ENCODE measurements around the gene AK1.

Gene AK1

DNA sequence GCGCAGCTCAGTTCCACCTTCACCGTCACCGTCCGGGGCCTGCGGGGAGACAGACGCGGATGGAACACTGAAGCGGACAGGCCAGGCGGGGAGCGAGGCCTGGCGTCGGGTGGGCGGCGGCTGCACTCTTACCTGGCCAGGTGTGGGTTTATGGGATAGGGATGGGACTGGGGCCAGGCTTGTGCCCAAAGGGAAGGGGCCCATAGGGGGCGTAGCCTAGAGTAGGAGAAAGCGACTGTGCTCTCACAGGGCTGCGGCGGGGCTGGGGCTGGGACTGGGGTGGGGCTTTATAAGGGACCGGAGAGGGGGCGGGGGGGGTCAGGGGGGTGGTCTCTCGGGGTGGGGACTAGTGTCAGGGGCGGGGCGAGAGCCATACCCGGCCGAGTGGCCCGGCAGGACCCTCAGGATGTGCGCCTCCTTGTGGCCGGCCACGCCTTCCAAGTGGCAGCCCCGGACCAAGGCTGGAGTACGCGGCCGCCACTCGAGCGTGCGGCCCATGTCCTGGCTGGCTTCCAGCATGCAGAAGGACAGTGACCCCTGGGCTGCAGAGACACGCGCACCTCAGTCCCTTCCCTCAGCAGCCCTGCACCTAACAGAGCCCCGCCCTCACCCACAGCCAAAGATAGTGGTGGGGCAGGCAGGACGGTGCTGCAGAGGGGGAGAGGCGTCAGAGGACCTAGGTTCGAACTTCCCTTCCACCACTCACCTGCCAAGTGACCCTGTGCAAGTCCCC lies 52.0 kb downstream of the AK1 start:
- Histone ChIP-seq H3K27me3 (ENCODE audit: control insufficient read depth in 1 of 2, insufficient read depth in 2 of 2, low read length in 2 of 2) (peaks cover 3 to 4% of the 10 kb centered on the region in 2 donors), H3K9ac (ENCODE audit: low read depth in 1 of 2, low read length in 2 of 2) (no peak overlapping the region), H3K27ac (ENCODE audit: low read depth, low read length) (no peak overlapping the region), H3K36me3 (ENCODE audit: control insufficient read depth in 1 of 2, insufficient read depth in 2 of 2, low read length in 2 of 2) (peaks cover 0 to 22% of the 10 kb centered on the region in 2 donors), H3K9me3 (ENCODE audit: control insufficient read depth in 1 of 2, low read length in 2 of 2) (no peaks in the 10 kb centered on the region), H3K4me3 (ENCODE audit: low read depth in 1 of 2, low read length in 2 of 2) (no peak overlapping the region), H3K4me1 (ENCODE audit: control insufficient read depth in 1 of 2, insufficient read depth in 2 of 2, low read length in 2 of 2) (peaks cover 7 to 22% of the 10 kb centered on the region in 2 donors)

DNA sequence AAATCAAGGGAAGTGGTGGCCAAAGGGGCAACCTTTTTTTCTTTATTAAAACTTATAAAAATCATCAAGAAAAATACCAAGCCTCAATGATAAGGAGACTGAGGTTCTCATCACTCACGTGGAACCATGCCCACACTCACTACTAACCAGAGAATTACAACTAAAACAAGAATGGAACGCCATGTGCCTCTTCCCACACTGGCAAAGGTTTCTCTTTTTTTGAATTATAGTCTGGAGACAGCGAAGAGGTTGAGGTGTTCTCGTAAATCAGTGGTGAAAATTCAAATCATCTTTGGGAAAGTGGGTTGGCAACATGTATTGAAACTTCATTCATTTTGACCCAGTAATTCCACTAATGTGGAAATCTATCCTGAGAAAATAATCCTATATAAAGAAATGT lies 55.4 kb downstream of the AK1 start:
- Histone ChIP-seq H3K36me3 (ENCODE audit: control insufficient read depth in 1 of 2, insufficient read depth in 2 of 2, low read length in 2 of 2) (peaks cover 4 to 41% of the 10 kb centered on the region in 2 donors), H3K27ac (ENCODE audit: low read depth, low read length) (no peak overlapping the region), H3K9me3 (ENCODE audit: control insufficient read depth in 1 of 2, low read length in 2 of 2) (no peaks in the 10 kb centered on the region), H3K9ac (ENCODE audit: low read depth in 1 of 2, low read length in 2 of 2) (no peak overlapping the region), H3K4me3 (ENCODE audit: low read depth in 1 of 2, low read length in 2 of 2) (no peak overlapping the region), H3K4me1 (ENCODE audit: control insufficient read depth in 1 of 2, insufficient read depth in 2 of 2, low read length in 2 of 2) (peaks cover 0 to 3% of the 10 kb centered on the region in 2 donors), H3K27me3 (ENCODE audit: control insufficient read depth in 1 of 2, insufficient read depth in 2 of 2, low read length in 2 of 2) (peaks cover 3 to 4% of the 10 kb centered on the region in 2 donors)

DNA sequence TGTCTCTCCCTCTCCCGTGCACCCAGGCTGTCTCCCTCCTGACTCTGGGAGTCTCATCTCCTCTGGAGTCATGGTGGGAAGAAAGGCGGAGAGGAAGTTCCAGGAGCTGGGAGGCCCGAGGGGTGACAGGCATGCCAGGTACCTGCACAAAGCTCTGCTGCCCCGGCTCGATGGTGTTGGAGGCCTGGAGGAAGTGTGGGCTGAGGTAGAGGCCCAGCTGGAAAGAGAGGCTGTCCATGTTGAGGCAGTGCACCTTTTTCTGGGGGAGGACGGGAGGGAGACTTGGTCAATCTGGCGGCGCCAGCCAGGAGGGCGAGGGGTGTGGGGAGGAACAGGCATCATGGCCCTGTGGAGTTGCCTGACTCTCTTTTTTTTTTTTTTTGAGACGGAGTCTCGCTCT lies 58.9 kb downstream of the AK1 start:
- H3K4me1 ChIP-seq (ENCODE audit: control insufficient read depth in 1 of 2, insufficient read depth in 2 of 2, low read length in 2 of 2) = no peaks in the 10 kb centered on the region
- H3K27ac ChIP-seq (ENCODE audit: low read depth, low read length) = no peak overlapping the region
- no peaks in the 10 kb centered on the region for H3K9me3 ChIP-seq (ENCODE audit: control insufficient read depth in 1 of 2, low read length in 2 of 2)
- no peak overlapping the region for H3K9ac ChIP-seq (ENCODE audit: low read depth in 1 of 2, low read length in 2 of 2)
- H3K36me3 ChIP-seq (ENCODE audit: control insufficient read depth in 1 of 2, insufficient read depth in 2 of 2, low read length in 2 of 2) = peaks cover 8 to 50% of the 10 kb centered on the region in 2 donors
- no peak overlapping the region for H3K4me3 ChIP-seq (ENCODE audit: low read depth in 1 of 2, low read length in 2 of 2)
- H3K27me3 ChIP-seq (ENCODE audit: control insufficient read depth in 1 of 2, insufficient read depth in 2 of 2, low read length in 2 of 2) = no peaks in the 10 kb centered on the region

DNA sequence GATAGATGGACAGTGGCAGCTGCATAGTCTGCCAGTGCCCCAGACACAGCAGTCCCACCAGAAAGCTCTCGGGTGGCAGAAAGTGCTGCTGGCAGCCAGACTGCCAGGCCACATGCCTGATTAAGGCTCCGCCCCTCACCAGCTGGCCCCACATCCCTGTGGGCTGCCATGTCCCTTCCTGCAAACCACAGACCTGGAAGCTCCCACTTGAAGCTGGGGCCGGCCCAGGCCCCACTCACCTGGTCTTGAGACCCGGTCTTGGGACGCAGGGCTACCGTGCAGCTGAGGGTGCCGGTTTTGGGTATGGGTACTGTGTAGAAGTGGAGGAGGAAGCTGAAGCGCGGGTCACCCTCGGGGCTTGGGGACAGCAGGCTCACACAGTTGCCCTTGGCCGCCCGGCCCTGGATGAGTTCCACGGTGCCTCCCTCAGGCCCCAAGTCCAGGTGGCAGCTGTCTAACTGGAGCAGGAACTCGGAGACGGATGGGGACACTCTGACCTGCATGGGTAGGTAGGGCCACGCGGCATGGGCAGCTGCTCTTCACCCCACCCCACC lies 59.5 kb downstream of the AK1 start:
- no peak overlapping the region for H3K27ac ChIP-seq (ENCODE audit: low read depth, low read length)
- H3K36me3 ChIP-seq (ENCODE audit: control insufficient read depth in 1 of 2, insufficient read depth in 2 of 2, low read length in 2 of 2) = peaks cover 12 to 56% of the 10 kb centered on the region in 2 donors
- H3K9ac ChIP-seq (ENCODE audit: low read depth in 1 of 2, low read length in 2 of 2) = no peak overlapping the region
- no peaks in the 10 kb centered on the region for H3K27me3 ChIP-seq (ENCODE audit: control insufficient read depth in 1 of 2, insufficient read depth in 2 of 2, low read length in 2 of 2)
- no peaks in the 10 kb centered on the region for H3K9me3 ChIP-seq (ENCODE audit: control insufficient read depth in 1 of 2, low read length in 2 of 2)
- H3K4me3 ChIP-seq (ENCODE audit: low read depth in 1 of 2, low read length in 2 of 2) = no peak overlapping the region
- no peaks in the 10 kb centered on the region for H3K4me1 ChIP-seq (ENCODE audit: control insufficient read depth in 1 of 2, insufficient read depth in 2 of 2, low read length in 2 of 2)

DNA sequence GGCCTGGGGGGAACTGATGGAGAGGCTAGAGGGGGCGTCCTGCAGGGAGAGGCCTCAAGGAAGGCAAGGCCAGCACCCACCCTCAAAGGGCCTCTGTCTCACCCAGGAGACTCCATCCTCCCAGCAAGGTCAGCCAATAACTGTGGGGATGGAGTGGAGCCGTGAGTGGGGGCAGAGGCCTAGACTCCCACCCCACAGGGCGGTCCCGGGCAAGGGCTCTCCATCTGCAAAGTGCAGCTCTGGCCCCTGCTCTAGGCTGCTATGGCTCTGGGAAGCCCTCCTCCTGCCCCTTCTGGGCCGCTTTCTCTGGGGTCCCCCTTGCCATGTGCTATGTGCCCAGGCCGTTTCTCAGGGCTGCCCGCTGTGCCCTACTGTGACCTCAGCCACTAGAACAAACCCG lies 60.7 kb downstream of the AK1 start:
- Histone ChIP-seq H3K27ac (ENCODE audit: low read depth, low read length) (no peak overlapping the region), H3K4me1 (ENCODE audit: control insufficient read depth in 1 of 2, insufficient read depth in 2 of 2, low read length in 2 of 2) (no peaks in the 10 kb centered on the region), H3K36me3 (ENCODE audit: control insufficient read depth in 1 of 2, insufficient read depth in 2 of 2, low read length in 2 of 2) (peaks cover 13 to 60% of the 10 kb centered on the region in 2 donors)

More for the DNA sequence above, 60.7 kb downstream of the AK1 start:
- Histone ChIP-seq H3K9ac (ENCODE audit: low read depth in 1 of 2, low read length in 2 of 2) (no peak overlapping the region), H3K9me3 (ENCODE audit: control insufficient read depth in 1 of 2, low read length in 2 of 2) (no peaks in the 10 kb centered on the region), H3K27me3 (ENCODE audit: control insufficient read depth in 1 of 2, insufficient read depth in 2 of 2, low read length in 2 of 2) (no peaks in the 10 kb centered on the region), H3K4me3 (ENCODE audit: low read depth in 1 of 2, low read length in 2 of 2) (no peak overlapping the region)

Data from duodenal mucosa (tissue), 2 donors.